ENCODE measurements around the gene RNLS. TPM values are rescaled to one million over a fixed set of nuclear protein-coding genes. Genes with fewer than 3 reads are reported as not detected.

RNLS gene
- total RNA-seq, 1 experiment from 2014 or later: not detected

- H3K4me1 ChIP-seq (ENCODE audit: control insufficient read depth in 1 of 2, insufficient read depth in 2 of 2, low read length in 2 of 2): peaks cover 9 to 10% of the 10 kb centered on the region in 2 experiments; a peak in 3 of 4 replicates
- no peaks in the 10 kb centered on the region for H3K27me3 ChIP-seq (ENCODE audit: insufficient read depth, low read length)
- no peaks in the 10 kb centered on the region for H3K9me3 ChIP-seq (ENCODE audit: control insufficient read depth in 1 of 2, insufficient read depth in 1 of 2, low read depth in 1 of 2, low read length in 2 of 2)
- BruUV-seq (replicated peaks): no TSS peak
- CTCF ChIA-PET: no interaction called here
- no peaks in the 10 kb centered on the region for H3K36me3 ChIP-seq (ENCODE audit: control insufficient read depth in 1 of 2, insufficient read depth in 2 of 2, low read length in 2 of 2)
- RAD21 ChIA-PET (ENCODE audit: low non-redundant PET in 1 of 2, low total read pairs in 2 of 2, uncharacterized antibody in 2 of 2, unreplicated experiment in 2 of 2): no interaction called here
- H2AFZ ChIP-seq (ENCODE audit: low read depth, low read length, poor library complexity, severe bottlenecking): no peak overlapping the region
- no peak overlapping the region for H3K4me3 ChIP-seq (replicated peaks in 1 of 2; ENCODE audit: low read depth in 1 of 2, low read length in 2 of 2)
- POLR2A ChIA-PET: no interaction called here
- H3K9me2 ChIP-seq (ENCODE audit: insufficient read depth): no peaks in the 10 kb centered on the region
- no peaks in the 10 kb centered on the region for H3K79me2 ChIP-seq (ENCODE audit: insufficient read depth, low read length)
- DNase-seq (ENCODE audit: low read depth, low spot score) (no peak), ATAC-seq (peak; percentile 50; the same call in 1 of the 2 replicates)
- H3K9ac ChIP-seq (ENCODE audit: low read length): no peak overlapping the region
- no peak overlapping the region for H3K4me2 ChIP-seq (ENCODE audit: low read length)
- TF ChIP-seq MAX (IDR thresholded peaks at IDR 0.05): no peak
- TF ChIP-seq EZH2phosphoT487 (IDR thresholded peaks at IDR 0.05; ENCODE audit: borderline replicate concordance): no peak
- no peak for TF ChIP-seq POLR2A (IDR thresholded peaks at IDR 0.05; ENCODE audit: borderline replicate concordance, extremely low read depth, insufficient read depth, insufficient read length)
- no peak for TF ChIP-seq REST (IDR thresholded peaks at IDR 0.05; ENCODE audit: low read depth)
- no peak for TF ChIP-seq CTCF (IDR thresholded peaks at IDR 0.05 in 2 of 3, conservative IDR thresholded peaks at IDR 0.05 in 1 of 3; ENCODE audit: borderline replicate concordance in 1 of 3, insufficient read depth in 1 of 3, low read depth in 2 of 3, low read length in 2 of 3)
- no peak for TF ChIP-seq SRF (IDR thresholded peaks at IDR 0.05; ENCODE audit: low read depth)
- no peak for TF ChIP-seq ELF1 (IDR thresholded peaks at IDR 0.05; ENCODE audit: borderline replicate concordance, low read depth)
- TF ChIP-seq TCF7L2 (IDR thresholded peaks at IDR 0.05; ENCODE audit: borderline replicate concordance, extremely low read depth, insufficient read depth, insufficient read length): no peak
- H3K27ac ChIP-seq (ENCODE audit: low read depth, low read length): no peak overlapping the region
- intact Hi-C loops (cut with micrococcal nuclease): no loop called here
- no peaks in the 10 kb centered on the region for H4K20me1 ChIP-seq (ENCODE audit: insufficient read depth)
Measured at GRCh38 chr10:88527245-88527644, 55.9 kb downstream of the RNLS start.

Data from HCT116 (cell line).